Keratinocyte (primary cell): Measurements from ENCODE around the gene CKLF. TPM values are rescaled to one million over a fixed set of nuclear protein-coding genes. Genes with fewer than 3 reads are reported as not detected.

Source experiments
- DNase-seq: peaks from one replicate; pipeline ENCODE4 v3.0.0-alpha.2; 2011; ENCODE audit warnings: low read depth, missing footprints, low spot score
- FAIRE-seq: peaks from 2 replicates; lab custom pipeline; 2011; peaks lifted over from hg19 to GRCh38; lab: Jason Lieb, UNC
- H2AFZ ChIP-seq: 2 replicates; pipeline ENCODE4 v1.6.0; 2012; ENCODE audit warnings: low read length, control low read depth, inconsistent platforms; ENCODE audit not compliant: control insufficient read depth
- H3K27ac ChIP-seq: 2 replicates; pipeline ENCODE4 v1.5.1; 2011; ENCODE audit warnings: low read length; ENCODE audit not compliant: control insufficient read depth, insufficient read depth
- H3K27me3 ChIP-seq: 3 replicates; pipeline ENCODE4 v1.6.0; 2011; ENCODE audit warnings: low read length; ENCODE audit not compliant: control insufficient read depth, insufficient read depth; ENCODE audit errors: extremely low read depth
- H3K36me3 ChIP-seq, 2 experiments: 2 replicates in 1 of 2; 3 replicates in 1 of 2; pipeline ENCODE4 v1.5.1; 2011; ENCODE audit warnings: low read length in 2 of 2, mild to moderate bottlenecking in 1 of 2; ENCODE audit not compliant: control insufficient read depth in 2 of 2, insufficient read depth in 2 of 2; ENCODE audit errors: extremely low read depth in 1 of 2
- H3K4me1 ChIP-seq: 3 replicates; pipeline ENCODE4 v1.5.1; 2011; ENCODE audit warnings: low read length; ENCODE audit not compliant: control insufficient read depth, insufficient read depth; ENCODE audit errors: extremely low read depth
- H3K4me2 ChIP-seq: 3 replicates; pipeline ENCODE4 v1.6.0; 2011; ENCODE audit warnings: low read depth, low read length; ENCODE audit not compliant: control insufficient read depth, insufficient read depth; ENCODE audit errors: extremely low read depth
- H3K4me3 ChIP-seq, 3 experiments: fragments of 200-600 bp in 1 of 3; sonication (generic) in 1 of 3; 2 replicates in 2 of 3; 3 replicates in 1 of 3; pipeline ENCODE4 v1.5.1; 2011 to 2016; ENCODE audit warnings: low read length in 3 of 3, mild to moderate bottlenecking in 3 of 3, control low read depth in 2 of 3, inconsistent platforms in 1 of 3, low read depth in 1 of 3, mixed read lengths in 1 of 3, mixed run types in 1 of 3, moderate library complexity in 1 of 3; ENCODE audit not compliant: control insufficient read depth in 2 of 3, insufficient read depth in 2 of 3; ENCODE audit errors: extremely low read depth in 1 of 3
- H3K79me2 ChIP-seq: 2 replicates; pipeline ENCODE4 v1.6.0; 2012; ENCODE audit warnings: low read length; ENCODE audit not compliant: control insufficient read depth, insufficient read depth
- H3K9ac ChIP-seq: 3 replicates; pipeline ENCODE4 v1.6.0; 2011; ENCODE audit warnings: low read length; ENCODE audit not compliant: control insufficient read depth, insufficient read depth; ENCODE audit errors: extremely low read depth
- H3K9me1 ChIP-seq: 3 replicates; pipeline ENCODE4 v1.6.0; 2011; ENCODE audit warnings: low read length; ENCODE audit not compliant: control insufficient read depth, insufficient read depth; ENCODE audit errors: extremely low read depth
- H3K9me3 ChIP-seq: 2 replicates; pipeline ENCODE4 v1.5.1; 2012; ENCODE audit warnings: low read depth, low read length; ENCODE audit not compliant: control insufficient read depth
- H4K20me1 ChIP-seq: 3 replicates; pipeline ENCODE4 v1.6.0; 2011; ENCODE audit warnings: low read length; ENCODE audit not compliant: control insufficient read depth, insufficient read depth; ENCODE audit errors: extremely low read depth
- CTCF ChIP-seq, 3 experiments: IDR thresholded peaks in 1 of 3; conservative IDR thresholded peaks in 1 of 3; optimal IDR thresholded peaks in 1 of 3; 2 replicates in 2 of 3; 3 replicates in 1 of 3; pipeline versions ENCODE3 to v1.5.1; 2011; ENCODE audit warnings: low read length in 3 of 3, mild to moderate bottlenecking in 3 of 3, moderate library complexity in 2 of 3, control low read depth in 1 of 3, inconsistent platforms in 1 of 3; ENCODE audit not compliant: insufficient read depth in 2 of 3; ENCODE audit errors: extremely low read depth in 1 of 3
- EZH2 ChIP-seq: IDR thresholded peaks from one replicate; pipeline ENCODE4 v1.6.1; 2012; ENCODE audit warnings: inconsistent platforms, mild to moderate bottlenecking, low read length, moderate library complexity
- dilution Hi-C: fragments of 300-500 bp; cut with MboI; formaldehyde crosslinking; loops from one replicate; pipeline ENCODE4 v1.7.0; 2020; ENCODE audit warnings: low sequenced_read_pairs; ENCODE audit not compliant: extremely low pct_ligation_motif_present
- polyA plus RNA-seq, 5 experiments: library from polyadenylated mRNA; depleted of rRNA in 3 of 5; stranded (reverse) in 3 of 5; stranded (forward) in 1 of 5; unstranded in 1 of 5; fragments of >200 nt; gene quantifications; 1 replicate in 1 of 5; 2 replicates in 3 of 5; 3 replicates in 1 of 5; pipeline versions ENCODE4 v1.2.1 to v1.2.3, GENCODE V29; 2011 to 2012; ENCODE audit warnings: missing spikeins in 2 of 5, low read depth in 1 of 5, low replicate concordance in 1 of 5

The CKLF gene
- polyA plus RNA-seq, 1 donor (not counting 4 experiments of a cell fraction or from before 2014, with no cell fraction given): 38.0 TPM

DNA sequence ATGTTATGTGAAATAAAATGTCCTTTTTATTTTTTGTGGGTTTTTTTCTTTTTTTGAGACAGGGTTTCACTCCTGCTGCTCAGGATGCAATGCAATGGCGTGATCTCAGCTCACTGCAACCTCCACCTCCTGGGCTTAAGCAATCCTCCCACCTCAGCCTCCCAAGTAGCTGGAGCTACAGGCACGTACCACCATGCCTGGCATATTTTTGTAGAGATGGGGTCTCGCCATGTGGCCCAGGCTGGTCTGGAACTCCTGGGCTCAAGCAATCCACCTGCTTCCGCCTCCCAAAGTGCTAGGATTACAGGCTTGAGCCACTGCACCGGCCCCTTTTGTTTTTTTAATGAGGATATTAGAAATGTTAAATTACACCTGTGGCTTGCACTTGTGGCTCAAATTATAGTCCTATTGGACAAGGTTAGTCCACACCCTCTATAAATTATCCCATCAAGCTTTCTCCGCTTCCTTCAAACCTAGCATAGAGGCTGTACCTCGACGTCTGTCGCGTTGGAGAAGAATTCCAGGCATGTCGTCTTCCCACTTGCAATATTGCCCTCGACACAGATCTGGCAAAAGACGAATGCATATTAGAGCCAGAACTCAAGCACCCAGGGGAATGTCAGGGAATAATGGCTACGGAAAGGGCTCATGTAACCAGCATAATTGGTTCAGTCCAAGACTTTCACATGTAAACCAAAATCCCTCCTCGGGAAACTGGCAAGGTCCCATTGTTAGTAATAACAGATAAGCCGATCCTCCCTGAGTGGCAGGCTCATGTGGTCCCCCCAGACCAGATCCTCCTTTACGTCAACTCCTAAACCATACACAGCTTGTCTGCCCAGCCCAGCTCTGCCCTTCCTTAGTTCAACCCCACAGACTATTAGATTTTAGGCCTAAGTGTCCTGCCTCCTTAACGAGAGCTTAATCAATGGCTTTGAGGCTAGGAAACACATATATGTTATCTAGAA lies 10.7 kb upstream of the CKLF start:
- Histone ChIP-seq H2AFZ (no peak overlapping the region), H3K4me3 (no peak overlapping the region), H3K9ac (no peak overlapping the region), H3K9me3 (no peaks in the 10 kb centered on the region), H3K36me3 (peaks cover 0 to 8% of the 10 kb centered on the region in 2 experiments), H3K9me1 (no peaks in the 10 kb centered on the region), H3K4me1 (no peaks in the 10 kb centered on the region), H4K20me1 (no peaks in the 10 kb centered on the region), H3K4me2 (no peak overlapping the region), H3K27ac (no peak overlapping the region), H3K79me2 (no peaks in the 10 kb centered on the region), H3K27me3 (no peaks in the 10 kb centered on the region)
- dilution Hi-C loops: no loop called here
- TF ChIP-seq CTCF (optimal IDR thresholded peaks at IDR 0.05 in 1 of 3, IDR thresholded peaks at IDR 0.05 in 1 of 3, conservative IDR thresholded peaks at IDR 0.05 in 1 of 3; ENCODE audit: extremely low read depth in 1 of 3, insufficient read depth in 2 of 3, low read length in 3 of 3) (no peak), EZH2 (no peak)
- FAIRE-seq (no peak), DNase-seq (no peak)

DNA sequence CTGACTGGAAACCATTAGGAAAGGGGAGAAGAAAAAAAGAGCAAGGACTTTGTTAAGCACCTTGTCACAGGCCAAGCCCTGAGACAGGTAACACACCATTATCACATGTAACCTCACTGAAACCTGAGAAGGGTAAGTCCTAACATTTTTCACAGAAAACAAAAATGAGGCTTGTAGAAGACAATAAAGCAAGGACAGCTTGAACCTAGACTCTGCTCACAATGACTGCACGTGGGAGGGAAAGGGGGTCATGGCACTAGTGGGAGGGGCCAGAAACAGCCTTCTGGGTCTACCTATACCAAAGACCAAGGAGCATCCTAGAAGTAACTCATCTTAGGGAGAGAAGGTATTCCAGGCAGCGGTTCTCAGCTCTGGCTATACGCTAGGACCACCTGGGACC lies 10.0 kb upstream of the CKLF start:
- H3K27ac ChIP-seq: no peak overlapping the region
- dilution Hi-C loops: no loop called here
- H2AFZ ChIP-seq: no peak overlapping the region
- H3K4me1 ChIP-seq: peaks cover 1% of the 10 kb centered on the region
- no peaks in the 10 kb centered on the region for H3K27me3 ChIP-seq
- FAIRE-seq: no peak
- no peaks in the 10 kb centered on the region for H3K9me1 ChIP-seq
- no peaks in the 10 kb centered on the region for H4K20me1 ChIP-seq
- H3K9ac ChIP-seq: no peak overlapping the region
- peaks cover 0 to 5% of the 10 kb centered on the region in 2 experiments for H3K36me3 ChIP-seq
- TF ChIP-seq CTCF (optimal IDR thresholded peaks at IDR 0.05 in 1 of 3, IDR thresholded peaks at IDR 0.05 in 1 of 3, conservative IDR thresholded peaks at IDR 0.05 in 1 of 3; ENCODE audit: extremely low read depth in 1 of 3, insufficient read depth in 2 of 3, low read length in 3 of 3): no peak
- no peak for TF ChIP-seq EZH2
- H3K9me3 ChIP-seq: no peaks in the 10 kb centered on the region
- no peak for DNase-seq
- H3K4me2 ChIP-seq: no peak overlapping the region
- H3K4me3 ChIP-seq: no peak overlapping the region
- H3K79me2 ChIP-seq: no peaks in the 10 kb centered on the region
